K562 (cell line): ENCODE data around the gene GABRP. TPM values are rescaled to one million over a fixed set of nuclear protein-coding genes. Genes with fewer than 3 reads are reported as not detected.

Source experiments
- ATAC-seq: fragments of 200-7000 bp; cut with Tn5 transposase; 3 replicates; pipeline ENCODE4 v1.9.1; 2020; ENCODE audit warnings: moderate library complexity
- BruUV-seq: library from RNA; stranded (reverse); fragments of 400-500 nt; replicated peaks from 2 replicates; lab custom pipeline; 2021; lab: Mats Ljungman, UMichigan
- CTCF ChIA-PET: fragments of 300-600 bp; formaldehyde crosslinking; extraction: SDS; loops from one replicate; lab custom pipeline; 2021; ENCODE audit warnings: low intra/inter-chr PET ratio; lab: Yijun Ruan, JAX
- POLR2A ChIA-PET: fragments of 300-600, 350-650 bp; sonication (Branson Sonifier 250); formaldehyde crosslinking; extraction: SDS; loops from one replicate; lab custom pipeline; 2021; ENCODE audit warnings: antibody characterized with exemption, inconsistent platforms; lab: Yijun Ruan, JAX
- DNase-seq, 4 experiments: peaks; one replicate each; pipeline versions ENCODE4 v3.0.0 to v3.0.0-alpha.2; 2011 to 2018; ENCODE audit warnings: low spot score in 3 of 4, mixed read lengths in 3 of 4; ENCODE audit errors: extremely low read depth in 1 of 4
- FAIRE-seq: peaks from 2 replicates; lab custom pipeline; 2011; peaks lifted over from hg19 to GRCh38; lab: Jason Lieb, UNC
- H2AFZ ChIP-seq: 2 replicates; pipeline ENCODE4 v1.6.0; 2011; ENCODE audit warnings: low read depth, low read length, control low read depth, inconsistent platforms
- H3K27ac ChIP-seq: fragments of 200-600 bp; 3 replicates; pipeline ENCODE4 v1.8.0; 2011; ENCODE audit warnings: low read depth, mild to moderate bottlenecking, control low read depth, inconsistent platforms, low read length, moderate library complexity, mixed read lengths; ENCODE audit errors: extremely low read depth
- H3K27me3 ChIP-seq, 2 experiments: fragments of 300-600 bp in 1 of 2; 2 replicates in 1 of 2; 3 replicates in 1 of 2; pipeline versions ENCODE4 v1.6.0 to v1.8.0; 2011; ENCODE audit warnings: inconsistent platforms in 2 of 2, low read length in 2 of 2, mild to moderate bottlenecking in 1 of 2, mixed read lengths in 1 of 2, moderate library complexity in 1 of 2; ENCODE audit not compliant: control insufficient read depth in 2 of 2, insufficient read depth in 2 of 2
- H3K36me3 ChIP-seq: fragments of 300-600 bp; 3 replicates; pipeline ENCODE4 v1.8.0; 2011; ENCODE audit warnings: mild to moderate bottlenecking, low read length, inconsistent platforms; ENCODE audit not compliant: control insufficient read depth, insufficient read depth
- H3K4me1 ChIP-seq, 2 experiments: fragments of 200-600 bp in 1 of 2; replicated peaks in 1 of 2; 2 replicates in 1 of 2; 3 replicates in 1 of 2; pipeline versions ENCODE4 v1.5.1 to v1.8.0; 2011; ENCODE audit warnings: inconsistent platforms in 2 of 2, low read length in 2 of 2, mild to moderate bottlenecking in 1 of 2, mixed read lengths in 1 of 2, moderate library complexity in 1 of 2; ENCODE audit not compliant: control insufficient read depth in 2 of 2, insufficient read depth in 2 of 2
- H3K4me2 ChIP-seq: 2 replicates; pipeline ENCODE4 v1.6.1; 2011; ENCODE audit warnings: low read length, control low read depth, inconsistent platforms, mixed read lengths; ENCODE audit not compliant: insufficient read depth
- H3K4me3 ChIP-seq: fragments of 200-600 bp; sonication (generic), shearing (Covaris generic); 2 replicates; pipeline ENCODE4 v1.5.1; 2016; ENCODE audit warnings: control low read depth, inconsistent platforms
- H3K79me2 ChIP-seq: fragments of 200-600 bp; 3 replicates; pipeline ENCODE4 v1.8.0; 2011; ENCODE audit warnings: low read length, inconsistent platforms; ENCODE audit not compliant: control insufficient read depth, insufficient read depth
- H3K9ac ChIP-seq, 2 experiments: 2 replicates each; pipeline versions ENCODE4 v1.6.0 to v1.6.1; 2011; ENCODE audit warnings: low read depth in 2 of 2, low read length in 2 of 2, control low read depth in 1 of 2, inconsistent platforms in 1 of 2, mild to moderate bottlenecking in 1 of 2, mixed read lengths in 1 of 2; ENCODE audit not compliant: insufficient read depth in 1 of 2
- H3K9me1 ChIP-seq: one replicate; pipeline ENCODE4 v1.6.0; 2011; ENCODE audit warnings: inconsistent platforms, mild to moderate bottlenecking, low read length, moderate library complexity; ENCODE audit not compliant: control insufficient read depth, insufficient read depth
- H3K9me3 ChIP-seq: replicated peaks from 2 replicates; pipeline ENCODE4 v1.5.1; 2011; ENCODE audit warnings: low read depth, low read length, inconsistent platforms; ENCODE audit not compliant: control insufficient read depth, insufficient read depth
- H4K20me1 ChIP-seq: replicated peaks from 2 replicates; pipeline ENCODE4 v1.6.1; 2011; ENCODE audit warnings: low read length, inconsistent platforms, mixed read lengths; ENCODE audit not compliant: control insufficient read depth, insufficient read depth
- CHAMP1 ChIP-seq: fragments of 450-650 bp; IDR thresholded peaks from 2 replicates; pipeline ENCODE4 v1.6.1; 2016; ENCODE audit warnings: mild to moderate bottlenecking
- CSDE1 ChIP-seq, 2 experiments: fragments of 450-650 bp; IDR thresholded peaks; 2 replicates each; pipeline ENCODE4 v1.6.1; 2016; ENCODE audit warnings: mild to moderate bottlenecking in 1 of 2
- DNMT1 ChIP-seq: fragments of 450-650 bp; IDR thresholded peaks from 2 replicates; pipeline ENCODE4 v1.6.1; 2016; ENCODE audit warnings: antibody characterized with exemption, mild to moderate bottlenecking
- KAT7 ChIP-seq: sonication (generic); formaldehyde crosslinking; IDR thresholded peaks from 2 replicates; pipeline ENCODE4 v1.8.0; 2022; ENCODE audit warnings: missing genetic modification reagents, mild to moderate bottlenecking, borderline replicate concordance
- KLF1 ChIP-seq: fragments of 450-650 bp; IDR thresholded peaks from 2 replicates; pipeline ENCODE4 v1.6.1; 2016; ENCODE audit warnings: missing genetic modification characterization, missing compliant biosample characterization
- MAFK ChIP-seq: IDR thresholded peaks from 2 replicates; pipeline ENCODE4 v1.6.1; 2011; ENCODE audit warnings: low read length, improper control_type of control experiment
- YBX1 ChIP-seq: fragments of 450-650 bp; IDR thresholded peaks from 2 replicates; pipeline ENCODE4 v1.7.1; 2016; ENCODE audit warnings: mild to moderate bottlenecking
- ZBTB2 ChIP-seq: fragments of 450-650 bp; IDR thresholded peaks from 2 replicates; pipeline ENCODE4 v1.6.1; 2016; ENCODE audit warnings: antibody characterized with exemption
- ZNF444 ChIP-seq: fragments of 250-450 bp; sonication (Bioruptor Pico); IDR thresholded peaks from 2 replicates; pipeline ENCODE4 v1.4.0; 2020; ENCODE audit warnings: mild to moderate bottlenecking, moderate library complexity
- ZNF449 ChIP-seq: fragments of 250-450 bp; sonication (Bioruptor Pico); IDR thresholded peaks from 2 replicates; pipeline ENCODE4 v1.8.0; 2022; ENCODE audit warnings: moderate library complexity, mild to moderate bottlenecking, inconsistent platforms
- ZNF644 ChIP-seq: fragments of 200-800 bp; sonication (Bioruptor generic); IDR thresholded peaks from 2 replicates; pipeline ENCODE4 v1.6.1; 2016; ENCODE audit warnings: low read depth, missing genetic modification characterization, missing compliant biosample characterization
- WGBS: fragments of 100-300 bp; shearing (Covaris generic); methylation state at CpG from one replicate; pipeline ENCODE4 v1.1.6; 2016; ENCODE audit warnings: low coverage, mixed read lengths; ENCODE audit not compliant: insufficient coverage; ENCODE audit errors: missing lambda C conversion rate; 5-methylcytosine and 5-hydroxymethylcytosine counted together
- in situ Hi-C: fragments of 300-500 bp; cut with MboI; formaldehyde crosslinking; loops from 4 replicates; pipeline ENCODE4 v1.15.0; 2018; ENCODE audit warnings: inconsistent platforms, mixed read lengths
- intact Hi-C: fragments of 100-400 bp; cut with micrococcal nuclease; formaldehyde crosslinking; loops from 2 replicates; pipeline ENCODE4 v1.14.2; 2022
- polyA plus RNA-seq, 8 experiments: library from polyadenylated mRNA; depleted of rRNA in 4 of 8; stranded (reverse) in 5 of 8; unstranded in 3 of 8; fragments of >200 nt; fragmentation: Nextera tagmentation in 2 of 8; fragmentation: Illumina TruSeq in 1 of 8; extraction: Ambion mirVana in 2 of 8; extraction: Trizol in 1 of 8; gene quantifications; 2 replicates each; pipeline versions ENCODE4 v1.2.1 to v1.2.3, GENCODE V29; 2011 to 2014; ENCODE audit warnings: inconsistent platforms in 1 of 8, missing spikeins in 1 of 8
- total RNA-seq, 7 experiments: library from RNA; depleted of rRNA in 6 of 7; stranded (reverse); fragments of >200 nt in 6 of 7; fragmentation: Illumina TruSeq in 2 of 7; extraction: Trizol in 2 of 7; gene quantifications; 2 replicates each; pipeline versions ENCODE4 v1.2.1 to v1.2.3, GENCODE V29; 2011 to 2021; ENCODE audit warnings: low replicate concordance in 1 of 7

Gene GABRP
- total and polyA plus RNA-seq, 9 of the 15 experiments (the other 6 are each of a cell fraction or from before 2014, with no cell fraction given) = not detected

GRCh38 chr5:170788626-170789304 is 5.2 kb downstream of the GABRP start:
- H3K9me3 ChIP-seq = no peaks in the 10 kb centered on the region
- H4K20me1 ChIP-seq = peaks cover 4% of the 10 kb centered on the region; the same call in 1 of the 2 replicates
- no peak overlapping the region for H3K9ac ChIP-seq
- TF ChIP-seq CSDE1 (IDR thresholded peaks at IDR 0.05) (no peak), KAT7 (CRISPR knock-in tag) (no peak), ZNF449 (CRISPR knock-in tag) (no peak), ZNF644 (tag) (no peak), MAFK (no peak), ZNF444 (CRISPR knock-in tag) (no peak), ZBTB2 (no peak), KLF1 (tag) (no peak), CHAMP1 (no peak), DNMT1 (no peak), YBX1 (no peak)
- no peaks in the 10 kb centered on the region for H3K9me1 ChIP-seq
- DNase-seq (no peak), FAIRE-seq (no peak), ATAC-seq (no peak)
- no peak overlapping the region for H3K4me2 ChIP-seq
- H3K4me1 ChIP-seq = no peaks in the 10 kb centered on the region
- no peak overlapping the region for H2AFZ ChIP-seq
- H3K27me3 ChIP-seq = no peaks in the 10 kb centered on the region
- H3K4me3 ChIP-seq = no peak overlapping the region
- H3K27ac ChIP-seq = no peak overlapping the region
- BruUV-seq = no TSS peak
- in situ Hi-C loops = no loop called here
- ChIA-PET POLR2A (interaction anchor here (1.0 kb wide), 1 partner anchor 11 kb away, joined by 3 read pairs; no protein-coding TSS in a partner anchor), CTCF (no interaction called here)
- under 1% methylated on average over 11 of the region's 11 CpGs for WGBS
- no peaks in the 10 kb centered on the region for H3K36me3 ChIP-seq
- H3K79me2 ChIP-seq = no peaks in the 10 kb centered on the region
- intact Hi-C loops = no loop called here
